Stimulated activated CD8-positive, alpha-beta memory T cell treated with anti-CD3 and anti-CD28 coated beads, Interleukin-4, amount 100 ng/mL, for 48 hours (primary cell): Measurements from ENCODE around the gene DTL.
A peak's percentile ranks its signal among the peaks of the same experiment; 100 is the strongest.

Source experiments
- DNase-seq: peaks from one replicate; pipeline ENCODE4 v3.0.0-alpha.2; 2020

DTL gene

GRCh38 chr1:212098771-212099170 lies 63.2 kb downstream of the DTL start:
- DNase-seq = no peak

- no peak for DNase-seq
These were observed 65.7 kb downstream of the DTL start for GRCh38 chr1:212101251-212101650.

GRCh38 chr1:212101735-212102134 lies 66.2 kb downstream of the DTL start:
- no peak for DNase-seq

- DNase-seq = no peak
These were observed 69.2 kb downstream of the DTL start for GRCh38 chr1:212104586-212105325.

- no peak for DNase-seq
These were observed 70.8 kb downstream of the DTL start for GRCh38 chr1:212106286-212106792.

GRCh38 chr1:212107481-212107880 lies 71.9 kb downstream of the DTL start:
- no peak for DNase-seq

- DNase-seq = no peak
These were observed 72.6 kb downstream of the DTL start for GRCh38 chr1:212108187-212108586.

GRCh38 chr1:212108981-212109380 lies 73.4 kb downstream of the DTL start:
- no peak for DNase-seq

GRCh38 chr1:212109728-212110127 lies 74.2 kb downstream of the DTL start:
- DNase-seq = no peak

- DNase-seq = no peak
These were observed 75.1 kb downstream of the DTL start for GRCh38 chr1:212110617-212111016.

- no peak for DNase-seq
These were observed 76.0 kb downstream of the DTL start for GRCh38 chr1:212111536-212111935.

- no peak for DNase-seq
These were observed 78.2 kb downstream of the DTL start for GRCh38 chr1:212113706-212114105.

GRCh38 chr1:212118167-212118871 lies 82.8 kb downstream of the DTL start:
- DNase-seq = no peak

GRCh38 chr1:212118872-212119260 lies 83.3 kb downstream of the DTL start:
- DNase-seq = no peak

GRCh38 chr1:212119397-212119837 lies 83.9 kb downstream of the DTL start:
- DNase-seq = no peak

- DNase-seq = no peak
These were observed 84.3 kb downstream of the DTL start for GRCh38 chr1:212119863-212120262.

- DNase-seq = no peak
These were observed 86.2 kb downstream of the DTL start for GRCh38 chr1:212121779-212122178.

- no peak for DNase-seq
These were observed 89.4 kb downstream of the DTL start for GRCh38 chr1:212124690-212125582.

- DNase-seq = no peak
These were observed 90.1 kb downstream of the DTL start for GRCh38 chr1:212125654-212126053.

- DNase-seq = no peak
These were observed 91.7 kb downstream of the DTL start for GRCh38 chr1:212127221-212127620.

- DNase-seq = no peak
These were observed 94.2 kb downstream of the DTL start for GRCh38 chr1:212129781-212130180.

GRCh38 chr1:212132025-212132424 lies 96.5 kb downstream of the DTL start:
- peak; percentile 35 for DNase-seq

GRCh38 chr1:212133319-212133718 lies 97.8 kb downstream of the DTL start:
- no peak for DNase-seq
